Endothelial cell (in vitro differentiated cells): ENCODE results near the gene TRAK1. TPM values are rescaled to one million over a fixed set of nuclear protein-coding genes. Genes with fewer than 3 reads are reported as not detected.

Experiments
- DNase-seq: peaks from one replicate; pipeline ENCODE4 v3.0.0; 2021; ENCODE audit warnings: low spot score
- H3K27ac Mint-ChIP-seq: one replicate; pipeline ENCODE4 v1.8.0; 2021; ENCODE audit warnings: mixed read lengths, inconsistent platforms; ENCODE audit not compliant: unreplicated experiment
- H3K27me3 Mint-ChIP-seq: one replicate; pipeline ENCODE4 v1.8.0; 2021; ENCODE audit warnings: mild to moderate bottlenecking, moderate library complexity, mixed read lengths, inconsistent platforms; ENCODE audit not compliant: unreplicated experiment
- H3K36me3 Mint-ChIP-seq: one replicate; pipeline ENCODE4 v1.8.0; 2021; ENCODE audit warnings: mild to moderate bottlenecking, low read depth, mixed read lengths, inconsistent platforms; ENCODE audit not compliant: unreplicated experiment
- H3K4me1 Mint-ChIP-seq: one replicate; pipeline ENCODE4 v1.8.0; 2021; ENCODE audit warnings: mild to moderate bottlenecking, mixed read lengths, inconsistent platforms; ENCODE audit not compliant: unreplicated experiment
- H3K4me3 Mint-ChIP-seq: one replicate; pipeline ENCODE4 v1.8.0; 2021; ENCODE audit warnings: mild to moderate bottlenecking, mixed read lengths, inconsistent platforms; ENCODE audit not compliant: unreplicated experiment
- H3K9me3 Mint-ChIP-seq: one replicate; pipeline ENCODE4 v1.8.0; 2021; ENCODE audit warnings: mixed read lengths, inconsistent platforms; ENCODE audit not compliant: unreplicated experiment
- CTCF ChIP-seq: fragments of 200-600 bp; sonication (generic); IDR thresholded peaks from one replicate; pipeline ENCODE4 v1.5.0; 2021; ENCODE audit warnings: antibody characterized with exemption; ENCODE audit not compliant: unreplicated experiment
- total RNA-seq: library from RNA; stranded (reverse); fragmentation: NEBNext Ultra II Directional; extraction: Animal tissue kit (Norgen Biotek cat#: 25700); gene quantifications from one replicate; pipeline ENCODE4 v1.2.1, GENCODE V29; 2021; ENCODE audit not compliant: unreplicated experiment

TRAK1 gene
- total RNA-seq, 1 donor from 2014 or later, result 48.2 TPM

GRCh38 chr3:42163622-42164244 is 72.6 kb downstream of the TRAK1 start:
- no peak overlapping the region for H3K4me3 Mint-ChIP-seq
- no peak for TF ChIP-seq CTCF
- DNase-seq, result no peak
- peaks cover 4% of the 10 kb centered on the region for H3K27me3 Mint-ChIP-seq
- peaks cover 5% of the 10 kb centered on the region for H3K36me3 Mint-ChIP-seq
- H3K4me1 Mint-ChIP-seq, result peaks cover 29% of the 10 kb centered on the region
- H3K27ac Mint-ChIP-seq, result no peak overlapping the region
- no peaks in the 10 kb centered on the region for H3K9me3 Mint-ChIP-seq

GRCh38 chr3:42164656-42165055 is 73.5 kb downstream of the TRAK1 start:
- Mint-ChIP-seq H3K9me3 (no peaks in the 10 kb centered on the region), H3K27ac (no peak overlapping the region)

GRCh38 chr3:42165211-42165610 is 74.1 kb downstream of the TRAK1 start:
- Mint-ChIP-seq H3K27me3 (peaks cover 4% of the 10 kb centered on the region), H3K4me1 (peaks cover 24% of the 10 kb centered on the region), H3K4me3 (peak overlapping the region; percentile 34), H3K9me3 (no peaks in the 10 kb centered on the region), H3K36me3 (peaks cover 5% of the 10 kb centered on the region), H3K27ac (no peak overlapping the region)
- no peak for DNase-seq
- no peak for TF ChIP-seq CTCF

More at GRCh38 chr3:42164656-42165055, 73.5 kb downstream of the TRAK1 start:
- H3K4me1 Mint-ChIP-seq, result peaks cover 24% of the 10 kb centered on the region
- peaks cover 5% of the 10 kb centered on the region for H3K36me3 Mint-ChIP-seq
- no peak for DNase-seq
- H3K27me3 Mint-ChIP-seq, result peaks cover 5% of the 10 kb centered on the region
- H3K4me3 Mint-ChIP-seq, result no peak overlapping the region
- no peak for TF ChIP-seq CTCF

- H3K27ac Mint-ChIP-seq, result no peak overlapping the region
- no peak for DNase-seq
- H3K36me3 Mint-ChIP-seq, result no peaks in the 10 kb centered on the region
- no peaks in the 10 kb centered on the region for H3K9me3 Mint-ChIP-seq
- H3K4me1 Mint-ChIP-seq, result peaks cover 19% of the 10 kb centered on the region
- H3K4me3 Mint-ChIP-seq, result no peak overlapping the region
- no peak for TF ChIP-seq CTCF
- H3K27me3 Mint-ChIP-seq, result peaks cover 1% of the 10 kb centered on the region
Observed at GRCh38 chr3:42166214-42166613, 75.1 kb downstream of the TRAK1 start.

- Mint-ChIP-seq H3K4me3 (no peak overlapping the region), H3K4me1 (peaks cover 19% of the 10 kb centered on the region), H3K9me3 (no peaks in the 10 kb centered on the region), H3K36me3 (no peaks in the 10 kb centered on the region), H3K27me3 (peaks cover 1% of the 10 kb centered on the region), H3K27ac (no peak overlapping the region)
- no peak for DNase-seq
- no peak for TF ChIP-seq CTCF
Observed at GRCh38 chr3:42166662-42167300, 75.6 kb downstream of the TRAK1 start.
